Liver (tissue), 9 donors: ENCODE measurements around the gene JAG2. TPM values are rescaled to one million over a fixed set of nuclear protein-coding genes. Genes with fewer than 3 reads are reported as not detected.

Source experiments
- DNase-seq: peaks from one replicate; pipeline ENCODE4 v3.0.0-alpha.2; 2017; ENCODE audit warnings: low spot score
- H3K27ac ChIP-seq, 2 donors: one replicate each; pipeline ENCODE4 v1.7.0; 2013; ENCODE audit warnings: inconsistent platforms in 2 of 2, low read length in 2 of 2, control low read depth in 1 of 2, low read depth in 1 of 2, mild to moderate bottlenecking in 1 of 2
- H3K27me3 ChIP-seq, 4 donors: one replicate each; pipeline versions ENCODE4 v1.6.1 to v1.7.0; 2013; ENCODE audit warnings: low read length in 3 of 4, inconsistent platforms in 1 of 4, mild to moderate bottlenecking in 1 of 4, moderate library complexity in 1 of 4; ENCODE audit not compliant: control insufficient read depth in 4 of 4, insufficient read depth in 4 of 4
- H3K36me3 ChIP-seq, 4 donors: one replicate each; pipeline versions ENCODE4 v1.6.1 to v1.7.0; 2013; ENCODE audit warnings: low read length in 3 of 4, mild to moderate bottlenecking in 3 of 4, low read depth in 1 of 4, moderate library complexity in 1 of 4; ENCODE audit not compliant: control insufficient read depth in 4 of 4, insufficient read depth in 3 of 4
- H3K4me1 ChIP-seq, 4 donors: one replicate each; pipeline versions ENCODE4 v1.6.1 to v1.7.0; 2013; ENCODE audit warnings: low read length in 3 of 4, mild to moderate bottlenecking in 3 of 4, moderate library complexity in 1 of 4; ENCODE audit not compliant: control insufficient read depth in 4 of 4, insufficient read depth in 4 of 4
- H3K4me3 ChIP-seq, 3 donors: one replicate each; pipeline versions ENCODE4 v1.6.1 to v1.7.0; 2013; ENCODE audit warnings: low read length in 3 of 3, control low read depth in 1 of 3, low read depth in 1 of 3, mild to moderate bottlenecking in 1 of 3
- H3K9ac ChIP-seq, 2 donors: one replicate each; pipeline ENCODE4 v1.7.0; 2013; ENCODE audit warnings: low read length in 2 of 2, mild to moderate bottlenecking in 2 of 2, moderate library complexity in 2 of 2, control low read depth in 1 of 2, low read depth in 1 of 2
- H3K9me3 ChIP-seq, 4 donors: one replicate each; pipeline versions ENCODE4 v1.6.1 to v1.7.0; 2013; ENCODE audit warnings: low read length in 3 of 4; ENCODE audit not compliant: control insufficient read depth in 4 of 4
- ATF3 ChIP-seq: IDR thresholded peaks from 2 replicates; pipeline ENCODE4 v1.6.1; 2016; ENCODE audit warnings: antibody characterized with exemption
- CTCF ChIP-seq: fragments of 150-350 bp; IDR thresholded peaks from 2 replicates; pipeline ENCODE4 v1.5.1; 2017; ENCODE audit warnings: improper control_type of control experiment, low read depth, low read length; ENCODE audit not compliant: missing input control
- EGR1 ChIP-seq, 2 donors: IDR thresholded peaks; 2 replicates each; pipeline ENCODE4 v1.6.1; 2016 to 2018; ENCODE audit warnings: antibody characterized with exemption in 2 of 2, low read depth in 2 of 2
- FOXA1 ChIP-seq: IDR thresholded peaks from 2 replicates; pipeline ENCODE4 v1.6.1; 2016; ENCODE audit warnings: antibody characterized with exemption
- FOXA2 ChIP-seq: IDR thresholded peaks from 2 replicates; pipeline ENCODE4 v1.6.1; 2016; ENCODE audit warnings: antibody characterized with exemption
- GABPA ChIP-seq, 2 donors: IDR thresholded peaks in 1 of 2; conservative IDR thresholded peaks in 1 of 2; 2 replicates each; pipeline ENCODE4 v1.6.1; 2016; ENCODE audit warnings: antibody characterized with exemption in 2 of 2, mild to moderate bottlenecking in 1 of 2, moderate library complexity in 1 of 2
- HNF4A ChIP-seq, 2 donors: conservative IDR thresholded peaks; 2 replicates each; pipeline ENCODE4 v1.6.1; 2016; ENCODE audit warnings: antibody characterized with exemption in 2 of 2, mild to moderate bottlenecking in 2 of 2
- HNF4G ChIP-seq: IDR thresholded peaks from 2 replicates; pipeline ENCODE4 v1.6.1; 2016; ENCODE audit warnings: antibody characterized with exemption
- JUND ChIP-seq, 2 donors: IDR thresholded peaks; 2 replicates each; pipeline ENCODE4 v1.6.1; 2016; ENCODE audit warnings: antibody characterized with exemption in 2 of 2
- MAX ChIP-seq: IDR thresholded peaks from 2 replicates; pipeline ENCODE4 v1.6.1; 2016; ENCODE audit warnings: antibody characterized with exemption
- NR2F2 ChIP-seq: IDR thresholded peaks from 2 replicates; pipeline ENCODE4 v1.6.1; 2016; ENCODE audit warnings: antibody characterized with exemption
- RAD21 ChIP-seq, 2 donors: IDR thresholded peaks; 2 replicates each; pipeline ENCODE4 v1.6.1; 2016; ENCODE audit warnings: antibody characterized with exemption in 2 of 2, mild to moderate bottlenecking in 2 of 2
- REST ChIP-seq: IDR thresholded peaks from 2 replicates; pipeline ENCODE4 v1.6.1; 2016; ENCODE audit warnings: antibody characterized with exemption, mild to moderate bottlenecking
- RXRA ChIP-seq, 2 donors: IDR thresholded peaks; 2 replicates each; pipeline ENCODE4 v1.6.1; 2017 to 2018; ENCODE audit warnings: antibody characterized with exemption in 2 of 2, mild to moderate bottlenecking in 1 of 2
- SP1 ChIP-seq: IDR thresholded peaks from 2 replicates; pipeline ENCODE4 v1.6.1; 2018; ENCODE audit warnings: antibody characterized with exemption, mild to moderate bottlenecking
- TAF1 ChIP-seq: conservative IDR thresholded peaks from 2 replicates; pipeline ENCODE4 v1.6.1; 2016; ENCODE audit warnings: antibody characterized with exemption, mild to moderate bottlenecking
- YY1 ChIP-seq: IDR thresholded peaks from 2 replicates; pipeline ENCODE4 v1.6.1; 2016; ENCODE audit warnings: antibody characterized with exemption, mild to moderate bottlenecking
- ZBTB33 ChIP-seq: IDR thresholded peaks from 2 replicates; pipeline ENCODE4 v1.6.1; 2016; ENCODE audit warnings: antibody characterized with exemption
- WGBS: extraction: QIAGEN DNeasy Blood & Tissue Kit; methylation state at CpG from one replicate; pipeline ENCODE4 v1.1.7; 2013; 5-methylcytosine and 5-hydroxymethylcytosine counted together
- polyA plus RNA-seq, 2 donors: library from polyadenylated mRNA; stranded (reverse) in 1 of 2; unstranded in 1 of 2; fragments of 200-250 nt in 1 of 2; fragments of >200 nt in 1 of 2; fragmentation: Nextera tagmentation in 1 of 2; extraction: Ambion mirVana in 1 of 2; gene quantifications; one replicate each; pipeline versions ENCODE4 v1.2.1 to v1.2.3, GENCODE V29; 2013 to 2015
- total RNA-seq, 2 donors: library from RNA; depleted of rRNA; stranded (reverse); fragments of >200 nt; gene quantifications; one replicate each; pipeline ENCODE4 v1.2.3, GENCODE V29; 2014
- donor health status: healthy.
- donor health status: healthy.
- donor health status: healthy.
- donor health status: healthy.
- donor health status: healthy.

The JAG2 gene
- total and polyA plus RNA-seq, 4 donors, result 0.24 to 1.0 (median 0.54) TPM

GRCh38 chr14:105206873-105207272 lies 38.3 kb upstream of the JAG2 start:
- no peaks in the 10 kb centered on the region for H3K9me3 ChIP-seq
- no peak overlapping the region for H3K4me3 ChIP-seq
- H3K27me3 ChIP-seq, result no peaks in the 10 kb centered on the region
- H3K4me1 ChIP-seq, result peaks cover 12 to 29% (median 23%) of the 10 kb centered on the region in 4 donors
- H3K36me3 ChIP-seq, result peaks cover 0 to 10% (median 2%) of the 10 kb centered on the region in 4 donors
- TF ChIP-seq HNF4A (conservative IDR thresholded peaks at IDR 0.05), result no peak
- no peak for TF ChIP-seq MAX
- TF ChIP-seq CTCF, result no peak
- TF ChIP-seq ZBTB33, result no peak
- no peak for TF ChIP-seq SP1
- TF ChIP-seq RXRA (IDR thresholded peaks at IDR 0.05), result no peak
- no peak for TF ChIP-seq REST
- no peak for TF ChIP-seq HNF4G
- TF ChIP-seq TAF1, result no peak
- TF ChIP-seq ATF3, result no peak
- TF ChIP-seq FOXA1, result no peak
- no peak for TF ChIP-seq NR2F2
- no peak overlapping the region for H3K9ac ChIP-seq
- H3K27ac ChIP-seq, result no peak overlapping the region
- WGBS, result 50% methylated on average over 5 of the region's 5 CpGs
- DNase-seq, result no peak

DNA sequence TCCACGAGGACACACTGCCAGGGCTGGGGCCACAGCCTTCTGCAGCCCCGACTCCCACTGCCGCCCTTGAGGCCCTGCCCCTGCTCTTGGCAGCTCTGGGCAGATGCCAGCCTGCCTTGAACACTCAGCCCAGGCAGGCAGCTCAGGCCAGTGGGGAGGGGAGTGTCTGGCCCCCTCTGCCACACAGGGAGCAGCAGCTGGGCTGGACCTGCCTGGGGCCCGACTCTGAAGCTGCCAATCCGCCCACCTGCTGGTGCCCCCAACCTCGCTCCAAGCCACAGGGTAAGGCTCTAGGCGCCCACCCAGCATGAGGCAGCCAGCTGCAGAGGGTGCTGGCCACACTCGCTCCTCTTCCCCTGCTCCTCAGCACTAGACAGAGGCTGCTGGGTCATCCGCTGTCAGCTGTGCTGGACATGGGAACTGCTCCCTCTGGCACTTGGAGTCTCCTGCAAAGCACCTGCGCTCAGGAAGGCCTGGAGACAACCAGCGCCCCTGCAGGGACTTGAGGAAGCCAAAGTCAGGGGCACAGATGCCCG lies 37.2 kb upstream of the JAG2 start:
- Histone ChIP-seq H3K4me3 (no peak overlapping the region), H3K4me1 (peaks cover 12 to 29% (median 23%) of the 10 kb centered on the region in 4 donors), H3K36me3 (peaks cover 0 to 6% (median 2%) of the 10 kb centered on the region in 4 donors), H3K9ac (no peak overlapping the region), H3K27me3 (no peaks in the 10 kb centered on the region), H3K9me3 (no peaks in the 10 kb centered on the region), H3K27ac (no peak overlapping the region)
- TF ChIP-seq JUND (IDR thresholded peaks at IDR 0.05) (no peak), HNF4A (conservative IDR thresholded peaks at IDR 0.05) (no peak), EGR1 (IDR thresholded peaks at IDR 0.05; ENCODE audit: low read depth in 2 of 2) (no peak), GABPA (IDR thresholded peaks at IDR 0.05 in 1 of 2, conservative IDR thresholded peaks at IDR 0.05 in 1 of 2) (no peak), RAD21 (IDR thresholded peaks at IDR 0.05) (no peak), RXRA (IDR thresholded peaks at IDR 0.05) (no peak), YY1 (no peak), MAX (no peak), FOXA2 (no peak), HNF4G (no peak), FOXA1 (no peak)
- 61% methylated on average over 12 of the region's 12 CpGs for WGBS
- DNase-seq, result no peak
